GM19463 (cell line): ENCODE measurements around the gene MYRFL.

ENCODE experiments used
- ATAC-seq: cut with Tn5 transposase; IDR thresholded peaks from one replicate; pipeline ENCODE4 v1.9.1; 2021; ENCODE audit warnings: mild to moderate bottlenecking, moderate library complexity; ENCODE audit not compliant: unreplicated experiment

The MYRFL gene

DNA sequence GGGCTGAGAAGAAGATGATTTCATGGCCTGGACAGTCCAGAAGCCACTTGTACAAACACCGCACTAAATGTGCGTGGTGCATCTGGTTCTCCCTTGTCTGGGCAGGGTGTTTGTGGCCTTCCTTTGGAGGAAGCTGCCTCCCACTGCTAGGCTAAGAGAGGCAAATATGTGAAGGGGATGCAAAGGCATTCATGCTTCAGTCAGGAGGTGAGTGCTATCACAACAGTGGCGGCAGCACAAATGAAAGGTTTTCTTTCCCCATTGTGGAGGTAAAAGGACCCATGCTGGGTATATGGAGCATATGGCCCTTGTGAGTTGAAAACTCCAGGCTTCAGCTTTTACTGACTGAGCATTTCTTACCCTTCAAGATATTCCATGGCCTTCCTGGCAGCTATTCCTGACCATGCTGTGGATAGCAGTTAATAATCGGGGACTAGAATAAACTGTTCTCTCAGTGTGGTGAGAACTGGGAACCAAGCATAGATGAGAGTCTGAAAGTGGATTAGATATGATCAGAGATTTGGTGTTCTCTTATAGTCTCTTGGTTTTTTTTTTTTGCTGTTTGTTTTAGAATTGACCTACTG lies 69.9 kb downstream of the MYRFL start:
- no peak for ATAC-seq

DNA sequence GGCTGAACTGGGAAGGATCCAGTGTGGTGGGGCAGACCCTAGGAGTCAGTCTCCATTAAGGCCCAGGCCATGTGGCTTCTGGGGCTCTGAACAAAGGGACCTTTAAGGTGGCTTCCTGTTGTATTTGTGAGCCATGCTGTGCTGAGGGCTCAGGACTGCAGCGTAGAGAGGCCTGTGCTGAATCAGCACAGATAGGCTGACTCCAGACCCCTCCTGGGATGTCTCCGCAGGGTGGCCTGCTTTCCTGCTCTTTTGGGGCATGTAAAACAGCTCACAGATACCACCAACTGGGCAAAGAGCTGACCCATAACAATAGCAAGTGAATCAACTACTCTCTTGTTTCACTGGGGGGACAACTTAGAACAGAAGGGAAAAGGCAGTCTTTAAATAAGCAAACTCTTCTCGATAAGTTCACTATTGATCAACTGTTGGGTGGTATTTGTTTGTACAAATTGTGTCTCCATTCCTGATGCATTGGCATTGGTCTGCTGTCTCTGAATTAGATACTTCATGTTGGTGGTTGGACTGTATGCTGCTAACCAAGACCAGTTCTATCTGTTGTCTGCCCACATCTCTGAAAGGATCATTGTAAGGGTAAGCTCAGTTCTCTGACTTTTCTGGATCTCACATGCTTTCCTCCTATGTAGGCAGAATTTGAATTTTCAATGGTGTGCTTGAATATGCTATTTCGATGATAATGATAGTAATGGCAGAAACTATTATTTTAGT lies 71.8 kb downstream of the MYRFL start:
- no peak for ATAC-seq

DNA sequence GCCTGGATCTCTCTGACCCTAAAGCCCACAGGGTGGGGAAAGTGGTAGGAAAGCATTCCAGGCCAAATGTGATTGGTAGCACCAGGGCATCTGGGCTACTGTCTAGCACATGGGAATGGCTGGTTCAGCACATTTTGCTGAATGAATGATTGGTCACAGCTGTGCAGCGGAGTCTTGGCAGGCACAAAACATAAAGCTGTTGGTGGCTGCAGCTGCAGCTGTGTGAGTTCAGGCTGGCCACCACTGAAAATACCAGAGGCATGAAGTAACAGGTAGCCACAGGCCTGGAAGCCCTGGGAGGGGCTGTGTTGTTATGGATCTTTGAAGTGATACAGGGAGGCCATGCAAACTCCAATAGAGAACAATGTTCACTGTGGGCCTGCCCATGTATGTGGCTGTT lies 72.7 kb downstream of the MYRFL start:
- ATAC-seq, result no peak

DNA sequence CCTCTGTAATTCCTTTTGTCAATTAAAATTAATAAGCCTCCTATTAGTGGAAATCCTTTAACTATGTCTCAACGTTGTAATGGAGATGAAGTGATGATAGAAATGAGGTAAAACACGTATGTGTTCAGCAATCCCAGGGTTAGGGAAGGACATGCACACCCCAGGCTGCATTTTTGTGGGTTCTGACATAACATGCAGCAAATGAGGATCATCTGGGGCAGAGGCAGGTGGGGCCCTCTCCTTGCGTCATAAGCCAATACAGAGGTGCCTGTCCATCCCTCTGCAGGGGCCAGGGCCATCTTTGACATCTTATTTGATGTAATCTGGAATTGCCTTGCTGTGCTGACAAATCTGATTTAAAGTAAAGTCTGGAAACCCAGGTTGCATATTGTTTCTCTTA lies 73.2 kb downstream of the MYRFL start:
- no peak for ATAC-seq

DNA sequence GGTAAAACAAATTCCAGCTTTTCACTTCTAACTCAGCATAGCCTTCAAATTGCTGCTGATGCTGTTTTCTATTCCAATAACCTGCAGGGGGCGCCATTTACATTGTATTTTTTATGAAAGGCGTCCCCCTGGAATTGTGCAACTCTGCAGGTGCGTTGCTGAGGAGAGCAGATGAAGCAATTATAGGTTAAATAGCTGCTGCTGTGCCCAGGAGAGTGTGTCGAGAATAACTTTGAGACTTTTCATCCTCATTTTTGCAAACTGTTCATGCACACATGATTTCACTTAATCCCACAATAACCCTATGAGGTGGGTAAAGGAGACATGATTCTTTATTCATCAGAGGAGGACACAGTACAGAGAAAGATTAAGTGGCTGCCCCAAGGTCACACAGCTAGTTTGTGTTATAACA lies 75.7 kb downstream of the MYRFL start:
- peak; percentile 80 for ATAC-seq

DNA sequence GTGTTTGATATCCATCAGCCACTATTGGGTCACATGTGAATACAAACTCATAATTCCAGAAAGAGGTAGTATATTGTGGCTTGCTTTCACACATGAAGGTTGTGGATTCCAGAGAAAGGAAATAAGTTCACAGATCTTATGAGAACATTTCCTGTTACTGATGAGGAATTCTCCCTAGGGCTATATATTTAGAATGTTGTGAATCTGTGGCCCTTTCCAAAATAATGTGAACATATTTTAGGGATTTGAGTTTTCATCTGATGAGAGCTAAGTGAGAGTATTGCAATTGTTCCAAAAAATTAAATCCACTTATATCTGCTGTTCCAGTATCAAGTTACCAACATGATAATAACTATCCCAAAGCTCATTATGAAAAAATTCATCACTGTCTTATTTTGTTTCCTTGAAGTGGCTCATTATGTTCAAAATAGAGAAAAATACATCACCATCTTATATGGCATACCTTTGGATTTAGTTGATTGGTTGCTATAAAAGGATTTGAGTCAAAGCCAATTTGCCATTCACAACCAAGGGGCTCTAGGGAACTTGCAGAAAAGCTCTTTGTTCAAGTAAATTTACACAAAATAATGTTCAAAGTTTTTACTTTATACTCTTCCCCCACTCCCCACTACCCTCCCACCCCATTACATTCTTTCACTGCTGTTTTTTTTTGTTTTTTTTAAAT lies 76.3 kb downstream of the MYRFL start:
- ATAC-seq, result no peak

DNA sequence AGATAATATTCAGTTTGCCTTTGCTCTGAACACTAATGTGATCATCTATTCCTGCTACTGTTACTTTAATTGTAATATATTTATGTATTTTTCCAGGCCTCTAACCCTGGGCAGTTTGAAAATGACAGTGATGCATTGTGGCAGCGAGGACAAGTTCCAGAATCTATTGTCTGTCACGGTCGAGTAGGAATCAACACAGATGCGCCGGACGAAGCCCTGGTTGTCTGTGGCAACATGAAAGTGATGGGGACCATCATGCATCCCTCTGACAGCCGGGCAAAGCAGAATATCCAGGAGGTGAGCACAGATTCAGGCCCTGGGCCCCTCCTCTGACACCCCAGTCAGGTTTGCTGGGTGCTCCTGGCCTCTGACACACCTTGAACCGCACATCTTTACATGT lies 78.5 kb downstream of the MYRFL start:
- ATAC-seq, result no peak

DNA sequence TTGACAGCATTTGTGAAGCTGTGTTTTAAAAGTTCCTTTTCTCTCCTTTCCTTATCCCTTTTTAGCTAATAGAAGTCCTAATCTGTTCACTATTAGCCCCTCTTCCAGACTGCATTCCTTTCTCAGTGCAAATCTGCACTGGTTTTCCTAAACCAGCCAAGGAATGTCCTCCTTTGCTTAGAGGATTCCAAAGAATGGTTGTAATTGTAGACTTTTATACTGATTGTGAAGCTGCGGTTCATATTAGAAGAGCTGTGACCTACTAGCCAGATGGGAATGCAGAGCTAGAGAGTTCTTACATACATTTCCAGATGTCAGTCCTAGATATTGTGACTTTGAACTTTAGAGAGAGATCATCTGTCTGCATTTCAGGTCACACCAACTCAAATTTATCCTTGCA lies 79.8 kb downstream of the MYRFL start:
- no peak for ATAC-seq

DNA sequence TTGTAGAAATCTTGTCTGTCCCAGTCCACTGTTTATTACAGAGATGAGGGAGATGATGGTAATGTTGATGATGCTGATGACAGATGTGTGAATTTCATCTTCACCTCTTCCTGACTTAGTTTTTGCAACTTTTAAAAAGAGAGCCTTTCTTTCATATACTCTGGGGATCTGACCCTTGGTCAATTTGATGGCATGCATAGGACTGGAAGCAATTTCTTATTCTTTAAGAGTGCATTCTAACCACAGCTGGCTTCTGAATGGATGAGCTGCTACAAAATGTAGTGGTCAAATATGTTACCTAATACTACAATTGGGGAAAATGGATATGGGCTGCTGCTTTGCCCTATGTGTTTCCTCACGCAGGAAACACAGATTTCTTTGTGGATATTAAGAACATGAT lies 80.8 kb downstream of the MYRFL start:
- no peak for ATAC-seq

DNA sequence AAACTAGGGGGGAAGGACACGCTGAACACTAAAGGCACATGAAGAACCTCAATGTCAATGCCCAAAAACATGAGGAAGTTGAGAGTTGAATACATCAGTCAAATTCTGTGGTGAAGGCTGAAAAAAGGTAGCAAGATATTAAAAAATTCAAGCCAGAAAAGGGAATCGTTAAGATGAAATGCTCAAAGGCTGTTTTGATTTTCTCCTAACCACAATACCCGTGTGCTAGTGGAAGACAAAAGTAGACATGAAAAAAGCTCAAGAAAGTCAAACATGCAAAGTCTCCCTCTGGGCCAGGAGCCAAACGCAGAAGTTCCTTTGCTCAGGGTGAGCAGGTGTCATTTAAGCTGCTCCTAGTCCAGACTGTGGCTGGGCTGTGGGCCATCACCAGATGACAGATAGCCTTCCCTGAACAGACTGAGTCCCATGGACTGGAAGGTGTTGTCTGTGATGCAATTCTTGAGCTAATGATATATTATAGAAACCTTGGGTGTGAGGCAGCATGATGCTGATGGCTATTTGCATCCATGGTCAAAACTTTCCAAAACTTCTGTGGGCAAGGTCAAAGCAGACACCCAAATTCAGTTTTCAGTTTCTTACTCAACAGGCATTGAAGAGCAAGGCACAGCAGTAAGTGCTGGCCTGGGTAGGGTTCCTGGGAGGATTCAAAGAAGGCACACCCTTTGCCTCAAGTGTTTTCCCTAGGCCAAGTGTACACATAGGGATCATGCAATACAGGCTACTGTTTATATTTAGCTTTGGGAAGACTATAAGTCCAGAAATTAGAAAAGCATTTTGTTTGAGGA lies 81.6 kb downstream of the MYRFL start:
- ATAC-seq, result peak; percentile 83

DNA sequence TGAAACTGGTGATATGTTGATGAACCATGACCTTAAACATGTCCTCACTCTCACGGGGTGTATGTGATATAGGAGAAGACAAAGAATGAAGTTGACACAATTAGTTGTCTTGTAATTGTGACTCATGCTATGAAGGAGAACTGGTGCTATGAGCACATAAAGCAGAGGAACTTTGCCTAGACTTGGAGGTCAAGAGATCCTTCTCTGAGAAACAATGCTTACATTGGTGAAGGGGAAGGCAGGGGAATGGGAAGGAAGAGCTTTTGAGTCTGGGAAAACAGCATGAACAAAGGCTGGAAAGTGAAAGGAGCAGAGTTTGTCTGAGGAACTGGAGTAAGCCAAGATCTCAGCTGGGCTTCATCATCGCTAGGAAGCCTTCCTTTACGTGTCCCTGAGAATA lies 83.2 kb downstream of the MYRFL start:
- ATAC-seq, result no peak

DNA sequence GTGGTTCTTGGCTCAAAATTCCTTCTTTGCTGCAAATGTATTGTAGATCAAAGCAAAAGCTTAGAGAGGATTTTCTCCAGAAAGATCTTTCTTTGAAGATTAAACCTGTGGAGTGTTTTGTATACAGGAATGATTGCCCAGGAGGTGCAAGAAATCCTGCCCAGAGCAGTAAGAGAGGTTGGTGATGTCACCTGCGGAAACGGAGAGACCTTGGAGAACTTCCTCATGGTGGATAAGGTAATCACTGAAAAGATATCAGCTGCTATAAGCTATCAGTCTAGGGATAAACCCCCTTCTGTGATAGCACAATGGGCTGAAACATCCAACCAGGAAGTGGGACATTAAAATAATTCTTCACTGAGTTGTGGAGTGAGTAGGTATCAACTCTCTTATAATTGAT lies 85.7 kb downstream of the MYRFL start:
- no peak for ATAC-seq

DNA sequence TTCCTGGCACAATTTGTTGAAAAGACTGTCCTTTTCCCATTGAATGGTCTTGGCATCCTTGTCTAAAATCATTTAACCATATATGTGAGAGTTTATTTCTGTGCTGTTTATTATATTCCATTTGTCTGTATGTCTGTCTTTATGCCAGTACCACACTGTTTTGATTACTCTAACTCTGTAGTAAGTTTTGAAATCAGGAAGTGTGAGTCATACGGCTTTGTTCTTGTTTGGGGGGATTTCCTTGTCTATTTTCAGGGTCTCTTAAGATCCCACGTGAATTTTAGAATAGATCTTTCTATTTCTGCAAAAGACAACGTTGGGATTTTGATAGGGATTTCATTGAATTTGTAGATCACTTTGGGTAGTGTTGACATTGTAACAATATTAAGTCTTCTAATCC lies 88.5 kb downstream of the MYRFL start:
- ATAC-seq, result no peak

DNA sequence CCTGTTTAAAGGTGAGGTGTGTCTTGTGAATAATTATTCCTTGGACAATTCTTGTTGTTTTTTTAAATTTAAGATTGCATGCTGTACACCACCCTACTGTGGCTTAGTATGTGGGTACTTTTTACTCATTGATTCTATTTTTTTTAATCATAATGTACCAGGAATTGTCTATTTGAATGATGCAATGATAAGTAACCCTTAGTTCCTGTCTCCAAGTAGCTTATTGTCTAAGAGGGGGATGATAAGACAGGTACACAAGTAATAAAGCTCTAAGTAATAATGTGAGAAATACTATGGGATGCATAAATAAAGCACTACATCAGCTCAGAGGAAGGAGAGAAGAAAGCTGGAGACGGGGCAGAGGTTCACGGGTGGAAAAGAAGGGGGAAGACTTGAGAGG lies 90.9 kb downstream of the MYRFL start:
- no peak for ATAC-seq

DNA sequence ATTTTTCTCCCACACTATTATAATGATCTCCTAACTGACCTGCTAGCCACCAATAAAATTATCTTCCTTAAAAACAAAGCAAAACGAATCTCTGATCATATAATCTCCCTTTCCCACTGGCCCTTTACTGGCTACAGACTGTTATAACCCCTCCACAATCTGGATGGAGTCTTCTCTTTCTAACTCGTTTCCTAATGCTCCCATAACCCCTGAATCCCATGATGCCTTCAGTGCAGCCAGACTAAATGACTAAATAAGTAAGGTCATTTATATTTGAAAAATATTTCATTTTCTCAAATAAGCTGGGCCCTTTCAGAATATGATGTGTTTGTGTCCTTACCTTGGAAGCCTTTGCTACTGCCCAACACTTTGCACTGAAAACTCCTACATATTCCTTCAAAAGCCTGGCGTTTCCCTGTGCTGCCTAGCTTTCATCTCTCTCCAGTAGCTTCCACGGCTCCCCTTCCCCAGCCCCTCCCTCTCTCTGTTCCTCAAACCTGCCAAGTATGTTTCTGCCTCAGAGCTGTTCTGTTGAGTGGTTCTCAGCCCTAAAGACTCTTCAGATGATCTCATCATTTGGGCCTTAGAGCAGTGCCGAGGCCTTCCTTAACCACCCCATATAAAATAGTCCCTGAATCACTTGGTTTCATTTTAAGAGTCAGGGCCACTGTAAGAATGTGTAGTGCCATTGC lies 91.7 kb downstream of the MYRFL start:
- no peak for ATAC-seq

DNA sequence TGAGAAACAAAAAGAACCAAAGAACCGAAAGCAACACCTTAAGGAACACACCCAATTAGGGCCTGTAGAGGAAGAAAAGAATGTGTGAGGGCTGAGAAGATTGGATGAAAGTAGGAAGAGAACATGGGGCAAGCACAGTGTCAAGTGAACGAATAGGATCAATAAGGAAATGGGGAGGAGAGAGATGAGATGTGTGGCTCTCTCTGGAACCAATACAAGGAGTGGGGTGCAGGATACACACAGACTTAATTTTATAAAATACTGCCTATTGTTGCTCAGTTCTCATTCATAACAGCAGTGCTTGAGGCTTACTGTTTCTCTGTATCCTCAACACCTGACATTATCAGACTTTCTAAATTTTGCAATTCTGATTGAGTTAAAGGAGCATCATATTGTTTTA lies 93.3 kb downstream of the MYRFL start:
- no peak for ATAC-seq

DNA sequence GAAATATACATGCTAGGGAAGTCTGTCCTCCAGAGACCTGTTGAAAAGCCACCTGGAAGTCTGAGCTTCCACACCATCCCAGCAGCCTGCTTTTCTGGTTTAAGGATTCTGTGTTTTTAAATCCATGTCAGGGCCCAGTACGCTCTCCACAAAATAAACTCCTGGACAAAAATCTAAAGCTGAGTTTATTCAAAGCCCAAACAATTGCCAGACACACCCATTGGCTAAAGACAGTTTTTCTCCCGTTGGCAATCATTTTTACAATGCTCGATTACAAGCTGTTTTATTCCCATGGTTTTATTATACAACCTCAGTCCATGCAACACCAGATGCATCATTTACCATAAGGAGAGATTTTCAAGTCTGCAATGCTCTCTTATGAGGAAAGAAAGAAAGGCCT lies 94.5 kb downstream of the MYRFL start:
- no peak for ATAC-seq

DNA sequence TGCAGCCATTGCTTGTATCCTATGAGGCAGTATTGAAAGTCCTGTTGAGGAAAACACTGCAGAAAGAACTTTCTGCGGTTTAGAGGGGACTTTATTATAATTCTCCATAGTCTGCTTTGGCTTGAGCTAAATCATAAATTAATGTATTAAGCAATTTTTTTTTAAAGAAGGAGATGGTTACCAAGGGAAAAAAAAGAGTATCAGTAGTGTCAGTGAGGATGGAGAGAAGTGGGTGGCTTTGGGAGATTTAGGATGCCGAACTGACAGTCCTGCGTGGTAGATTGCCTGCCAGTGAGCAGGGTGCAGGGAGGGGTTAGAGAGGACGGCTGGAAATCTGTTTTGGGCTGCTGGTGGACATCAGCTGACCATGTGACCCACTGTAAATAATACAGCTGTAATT lies 96.8 kb downstream of the MYRFL start:
- no peak for ATAC-seq

DNA sequence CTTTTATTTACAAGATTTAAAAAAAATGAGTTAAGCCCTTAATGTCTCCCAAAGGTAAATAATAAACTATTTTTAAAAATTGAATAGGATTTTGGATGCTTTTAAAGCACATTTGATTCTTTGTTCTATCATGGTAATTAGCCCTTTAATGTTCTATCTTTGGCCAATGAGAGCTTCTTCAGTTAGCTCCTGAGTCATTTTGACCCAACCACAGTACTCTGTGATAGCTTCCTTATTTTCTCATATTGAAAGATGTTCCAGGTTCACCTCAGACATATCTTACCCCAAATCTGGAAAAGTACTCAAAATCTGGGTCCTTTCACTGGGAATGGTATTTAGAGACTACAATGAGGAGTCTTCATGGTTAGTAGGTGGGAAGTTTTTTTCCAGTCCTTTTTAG lies 98.0 kb downstream of the MYRFL start:
- no peak for ATAC-seq

DNA sequence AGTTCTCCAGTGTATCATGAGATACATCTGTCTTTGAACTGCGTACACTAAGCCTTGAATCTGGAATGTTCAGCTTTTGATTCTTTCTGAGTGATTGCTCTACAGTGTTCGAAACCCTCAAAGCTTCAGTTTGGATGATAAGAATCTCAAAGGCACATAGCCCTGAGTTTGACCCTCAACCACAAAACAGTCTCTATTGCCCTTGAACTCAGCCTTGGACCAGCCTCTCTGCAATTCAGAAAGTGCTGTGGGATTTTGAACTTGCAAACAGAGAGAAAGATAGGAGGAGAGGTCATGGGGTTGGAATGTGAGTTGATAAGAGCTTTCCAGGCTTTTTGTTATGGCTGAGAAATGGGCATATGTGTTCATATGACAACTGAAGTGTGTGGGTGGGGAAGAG lies 100.3 kb downstream of the MYRFL start:
- no peak for ATAC-seq

DNA sequence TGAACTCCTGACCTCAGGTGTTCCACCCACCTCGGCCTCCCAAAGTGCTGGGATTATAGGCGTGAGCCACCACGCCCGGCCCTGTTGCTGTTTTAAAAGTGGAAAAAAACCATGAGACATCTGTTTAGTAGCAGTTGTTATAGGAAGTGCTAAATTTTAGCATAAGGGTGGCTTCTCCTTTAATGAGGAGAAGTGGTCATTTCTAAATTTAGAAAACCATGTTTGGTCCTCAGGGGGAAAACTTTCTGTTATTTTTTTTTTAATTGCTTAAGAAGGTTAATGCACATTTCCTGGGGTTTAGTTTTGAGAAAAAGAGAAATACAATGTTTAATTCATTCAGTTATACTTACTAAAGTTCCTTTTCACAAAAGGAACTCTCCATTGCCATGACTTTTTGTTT lies 102.1 kb downstream of the MYRFL start:
- no peak for ATAC-seq
